H9 (cell line): ENCODE results near the gene PRPF6. TPM values are rescaled to one million over a fixed set of nuclear protein-coding genes. Genes with fewer than 3 reads are reported as not detected.

Source experiments
- DNase-seq: peaks from one replicate; pipeline ENCODE4 v3.0.0-alpha.2; 2017
- H2AFZ ChIP-seq: one replicate; pipeline ENCODE4 v1.6.1; 2013; ENCODE audit warnings: mild to moderate bottlenecking, low read length, control low read depth, moderate library complexity
- H2AK5ac ChIP-seq: 2 replicates; pipeline ENCODE4 v1.6.1; 2013; ENCODE audit warnings: low read length, control low read depth, mixed read lengths; ENCODE audit not compliant: insufficient read length
- H2BK120ac ChIP-seq: one replicate; pipeline ENCODE4 v1.6.1; 2013; ENCODE audit warnings: low read depth, mild to moderate bottlenecking, low read length, control low read depth, inconsistent platforms; ENCODE audit not compliant: poor library complexity, severe bottlenecking
- H2BK12ac ChIP-seq: 2 replicates; pipeline ENCODE4 v1.6.1; 2013; ENCODE audit warnings: low read length, control low read depth, mixed read lengths, low read depth; ENCODE audit not compliant: insufficient read length
- H2BK15ac ChIP-seq: 2 replicates; pipeline ENCODE4 v1.6.1; 2013; ENCODE audit warnings: low read depth, low read length, control low read depth
- H2BK20ac ChIP-seq: one replicate; pipeline ENCODE4 v1.6.1; 2013; ENCODE audit warnings: low read depth, mild to moderate bottlenecking, low read length, control low read depth, inconsistent platforms; ENCODE audit not compliant: poor library complexity, severe bottlenecking
- H2BK5ac ChIP-seq: 2 replicates; pipeline ENCODE4 v1.6.1; 2013; ENCODE audit warnings: low read length, control low read depth, mixed read lengths; ENCODE audit not compliant: insufficient read length
- H3K14ac ChIP-seq: 2 replicates; pipeline ENCODE4 v1.6.1; 2013; ENCODE audit warnings: low read length, control low read depth; ENCODE audit not compliant: insufficient read depth
- H3K18ac ChIP-seq: 2 replicates; pipeline ENCODE4 v1.6.1; 2013; ENCODE audit warnings: low read depth, mild to moderate bottlenecking, mixed read lengths, low read length, control low read depth; ENCODE audit not compliant: insufficient read length
- H3K23ac ChIP-seq: 2 replicates; pipeline ENCODE4 v1.6.1; 2013; ENCODE audit warnings: low read length, control low read depth, mixed read lengths, low read depth; ENCODE audit not compliant: insufficient read length
- H3K23me2 ChIP-seq: 2 replicates; pipeline ENCODE4 v1.6.1; 2013; ENCODE audit warnings: low read depth, mild to moderate bottlenecking, mixed read lengths, low read length, control low read depth; ENCODE audit not compliant: insufficient read length, poor library complexity, severe bottlenecking
- H3K27ac ChIP-seq: 2 replicates; pipeline ENCODE4 v1.5.1; 2013; ENCODE audit warnings: low read length, control low read depth, mixed read lengths, low read depth; ENCODE audit not compliant: insufficient read length
- H3K27me3 ChIP-seq: 2 replicates; pipeline ENCODE4 v1.6.1; 2013; ENCODE audit warnings: low read length, control low read depth, inconsistent platforms; ENCODE audit not compliant: insufficient read depth
- H3K4ac ChIP-seq: 2 replicates; pipeline ENCODE4 v1.6.1; 2013; ENCODE audit warnings: low read depth, mild to moderate bottlenecking, control low read depth, inconsistent platforms, low read length, moderate library complexity
- H3K4me1 ChIP-seq: 2 replicates; pipeline ENCODE4 v1.6.1; 2013; ENCODE audit warnings: low read length, control low read depth, inconsistent platforms; ENCODE audit not compliant: insufficient read depth
- H3K4me2 ChIP-seq: 2 replicates; pipeline ENCODE4 v1.6.1; 2013; ENCODE audit warnings: low read length, control low read depth, mixed read lengths; ENCODE audit not compliant: insufficient read length, insufficient read depth
- H3K56ac ChIP-seq: 2 replicates; pipeline ENCODE4 v1.6.1; 2013; ENCODE audit warnings: low read depth, mild to moderate bottlenecking, mixed read lengths, low read length, control low read depth; ENCODE audit not compliant: insufficient read length
- H3K79me1 ChIP-seq: 2 replicates; pipeline ENCODE4 v1.6.1; 2013; ENCODE audit warnings: low read depth, mild to moderate bottlenecking, moderate library complexity, low read length, control low read depth, inconsistent platforms; ENCODE audit not compliant: insufficient read depth, poor library complexity, severe bottlenecking
- H3K79me2 ChIP-seq: 2 replicates; pipeline ENCODE4 v1.6.1; 2013; ENCODE audit warnings: low read length, control low read depth, inconsistent platforms; ENCODE audit not compliant: insufficient read depth
- H3K9ac ChIP-seq: 2 replicates; pipeline ENCODE4 v1.6.1; 2013; ENCODE audit warnings: low read length, control low read depth, mixed read lengths; ENCODE audit not compliant: insufficient read length; ENCODE audit errors: extremely low read depth
- H3K9me3 ChIP-seq: one replicate; pipeline ENCODE4 v1.6.1; 2013; ENCODE audit warnings: low read depth, low read length, inconsistent platforms; ENCODE audit not compliant: control insufficient read depth
- H3T11ph ChIP-seq: one replicate; pipeline ENCODE4 v1.6.1; 2013; ENCODE audit warnings: mild to moderate bottlenecking, low read length, control low read depth, inconsistent platforms
- H4K20me1 ChIP-seq: one replicate; pipeline ENCODE4 v1.6.1; 2013; ENCODE audit not compliant: control insufficient read depth, insufficient read length, insufficient read depth
- H4K5ac ChIP-seq: 2 replicates; pipeline ENCODE4 v1.6.1; 2013; ENCODE audit warnings: low read depth, mild to moderate bottlenecking, mixed read lengths, low read length, control low read depth; ENCODE audit not compliant: insufficient read length
- H4K8ac ChIP-seq: replicated peaks from 2 replicates; pipeline ENCODE4 v1.6.1; 2013; ENCODE audit warnings: low read length, control low read depth, mixed read lengths, low read depth; ENCODE audit not compliant: insufficient read length
- H4K91ac ChIP-seq: 2 replicates; pipeline ENCODE4 v1.6.1; 2013; ENCODE audit warnings: low read depth, mild to moderate bottlenecking, moderate library complexity, mixed read lengths, low read length, control low read depth; ENCODE audit not compliant: insufficient read length
- H3K27ac Mint-ChIP-seq, 3 experiments: 2 replicates in 2 of 3; 3 replicates in 1 of 3; pipeline ENCODE4 v1.8.0; 2020 to 2021; ENCODE audit warnings: mixed read lengths in 3 of 3, mild to moderate bottlenecking in 1 of 3, moderate library complexity in 1 of 3
- H3K27me3 Mint-ChIP-seq: 2 replicates; pipeline ENCODE4 v1.8.0; 2021; ENCODE audit warnings: low read depth, mild to moderate bottlenecking, moderate library complexity, mixed read lengths
- H3K36me3 Mint-ChIP-seq, 3 experiments: 2 replicates in 2 of 3; 3 replicates in 1 of 3; pipeline ENCODE4 v1.8.0; 2020 to 2021; ENCODE audit warnings: low read depth in 3 of 3, mixed read lengths in 3 of 3; ENCODE audit not compliant: insufficient read depth in 1 of 3
- H3K4me1 Mint-ChIP-seq, 2 experiments: 2 replicates each; pipeline ENCODE4 v1.8.0; 2020; ENCODE audit warnings: mixed read lengths in 2 of 2
- H3K4me3 Mint-ChIP-seq, 2 experiments: 2 replicates in 1 of 2; 3 replicates in 1 of 2; pipeline ENCODE4 v1.8.0; 2020 to 2021; ENCODE audit warnings: mild to moderate bottlenecking in 2 of 2, mixed read lengths in 2 of 2, moderate library complexity in 1 of 2
- H3K9me3 Mint-ChIP-seq, 2 experiments: 2 replicates in 1 of 2; 3 replicates in 1 of 2; pipeline ENCODE4 v1.8.0; 2020; ENCODE audit warnings: mild to moderate bottlenecking in 2 of 2, mixed read lengths in 2 of 2, moderate library complexity in 1 of 2
- WGBS: extraction: QIAGEN DNeasy Blood & Tissue Kit; methylation state at CpG from one replicate; pipeline ENCODE4 v1.1.7; 2013; ENCODE audit warnings: missing lambda C conversion rate, low lambda C conversion rate, mixed read lengths; ENCODE audit not compliant: insufficient read length; ENCODE audit errors: extremely low coverage; 5-methylcytosine and 5-hydroxymethylcytosine counted together
- total RNA-seq: library from RNA; stranded (reverse); gene quantifications from 2 replicates; pipeline ENCODE4 v1.2.1, GENCODE V29; 2021
- TF ChIP-seq, protein P1 (sequence below): fragments of 200-600 bp; sonication (generic); conservative IDR thresholded peaks from 3 replicates; pipeline ENCODE4 v1.8.0; 2021; ENCODE audit warnings: antibody characterized with exemption, mild to moderate bottlenecking

Gene PRPF6
- total RNA-seq, 1 experiment from 2014 or later, result 87.9 TPM

DNA sequence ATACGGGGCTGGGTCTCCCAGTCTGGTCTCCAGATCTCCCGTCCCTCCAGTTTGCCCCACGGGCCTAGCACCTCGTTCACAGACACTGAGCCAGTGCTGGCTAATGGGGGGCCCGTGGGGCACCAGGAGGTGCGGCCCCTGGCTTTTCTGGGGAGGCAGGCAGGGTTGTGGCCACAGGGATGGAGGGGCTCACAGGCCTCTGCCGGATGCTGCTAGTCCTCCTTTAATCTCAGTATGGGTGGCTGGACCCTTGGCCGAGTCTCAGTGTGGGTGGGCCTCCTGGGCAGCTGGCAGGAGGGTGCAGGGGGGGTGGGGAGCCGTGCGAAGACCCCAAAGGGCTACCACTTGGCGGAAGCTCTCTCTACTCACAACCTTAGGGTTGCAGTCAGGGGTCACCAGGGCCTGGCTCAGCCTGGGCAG lies 70.1 kb downstream of the PRPF6 start:
- Mint-ChIP-seq H3K27me3 (peaks cover 58% of the 10 kb centered on the region), H3K4me3 (no peak overlapping the region), H3K4me1 (peaks cover 16 to 22% of the 10 kb centered on the region in 2 experiments), H3K9me3 (0 out of 5 replicates have a peak, but pooled peaks cover 0 to 3% of the 10 kb centered on the region in 2 experiments), H3K27ac (no peak overlapping the region), H3K36me3 (peaks cover 0 to 2% (median 0%) of the 10 kb centered on the region in 3 experiments; a peak in 2 of 7 replicates)
- no peak overlapping the region for H3K4me2 ChIP-seq
- no peak overlapping the region for H2AFZ ChIP-seq
- no peak overlapping the region for H4K5ac ChIP-seq
- no peaks in the 10 kb centered on the region for H4K20me1 ChIP-seq
- H3T11ph ChIP-seq, result no peak overlapping the region
- no CpG with 5 or more reads among the region's 11 CpGs for WGBS
- no peak overlapping the region for H4K8ac ChIP-seq
- H3K23ac ChIP-seq, result no peak overlapping the region
- H3K27me3 ChIP-seq, result peaks cover 23% of the 10 kb centered on the region; the same call in 1 of the 2 replicates
- no peaks in the 10 kb centered on the region for H3K23me2 ChIP-seq
- no peak overlapping the region for H2BK15ac ChIP-seq
- no peaks in the 10 kb centered on the region for H3K79me1 ChIP-seq
- H2AK5ac ChIP-seq, result no peak overlapping the region
- no peak overlapping the region for H3K4ac ChIP-seq
- no peak overlapping the region for H2BK20ac ChIP-seq
- no peak overlapping the region for H2BK5ac ChIP-seq
- H3K79me2 ChIP-seq, result no peaks in the 10 kb centered on the region
- H3K27ac ChIP-seq, result no peak overlapping the region
- H3K9ac ChIP-seq, result no peak overlapping the region
- TF ChIP-seq, protein P1, sequence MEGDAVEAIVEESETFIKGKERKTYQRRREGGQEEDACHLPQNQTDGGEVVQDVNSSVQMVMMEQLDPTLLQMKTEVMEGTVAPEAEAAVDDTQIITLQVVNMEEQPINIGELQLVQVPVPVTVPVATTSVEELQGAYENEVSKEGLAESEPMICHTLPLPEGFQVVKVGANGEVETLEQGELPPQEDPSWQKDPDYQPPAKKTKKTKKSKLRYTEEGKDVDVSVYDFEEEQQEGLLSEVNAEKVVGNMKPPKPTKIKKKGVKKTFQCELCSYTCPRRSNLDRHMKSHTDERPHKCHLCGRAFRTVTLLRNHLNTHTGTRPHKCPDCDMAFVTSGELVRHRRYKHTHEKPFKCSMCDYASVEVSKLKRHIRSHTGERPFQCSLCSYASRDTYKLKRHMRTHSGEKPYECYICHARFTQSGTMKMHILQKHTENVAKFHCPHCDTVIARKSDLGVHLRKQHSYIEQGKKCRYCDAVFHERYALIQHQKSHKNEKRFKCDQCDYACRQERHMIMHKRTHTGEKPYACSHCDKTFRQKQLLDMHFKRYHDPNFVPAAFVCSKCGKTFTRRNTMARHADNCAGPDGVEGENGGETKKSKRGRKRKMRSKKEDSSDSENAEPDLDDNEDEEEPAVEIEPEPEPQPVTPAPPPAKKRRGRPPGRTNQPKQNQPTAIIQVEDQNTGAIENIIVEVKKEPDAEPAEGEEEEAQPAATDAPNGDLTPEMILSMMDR, result no peak
- H2BK120ac ChIP-seq, result no peak overlapping the region
- no peak overlapping the region for H3K56ac ChIP-seq
- H3K18ac ChIP-seq, result no peak overlapping the region
- no peaks in the 10 kb centered on the region for H3K9me3 ChIP-seq
- H2BK12ac ChIP-seq, result no peak overlapping the region
- no peak overlapping the region for H4K91ac ChIP-seq
- no peak overlapping the region for H3K14ac ChIP-seq
- no peaks in the 10 kb centered on the region for H3K4me1 ChIP-seq
- no peak for DNase-seq
